ENCODE data around the gene CCDC149. TPM values are rescaled to one million over a fixed set of nuclear protein-coding genes. Genes with fewer than 3 reads are reported as not detected.

CCDC149 gene
- total and polyA plus RNA-seq, 9 of the 15 experiments (the other 6 are each of a cell fraction or from before 2014, with no cell fraction given), result 0.04 to 0.18 TPM; not detected in 7

DNA sequence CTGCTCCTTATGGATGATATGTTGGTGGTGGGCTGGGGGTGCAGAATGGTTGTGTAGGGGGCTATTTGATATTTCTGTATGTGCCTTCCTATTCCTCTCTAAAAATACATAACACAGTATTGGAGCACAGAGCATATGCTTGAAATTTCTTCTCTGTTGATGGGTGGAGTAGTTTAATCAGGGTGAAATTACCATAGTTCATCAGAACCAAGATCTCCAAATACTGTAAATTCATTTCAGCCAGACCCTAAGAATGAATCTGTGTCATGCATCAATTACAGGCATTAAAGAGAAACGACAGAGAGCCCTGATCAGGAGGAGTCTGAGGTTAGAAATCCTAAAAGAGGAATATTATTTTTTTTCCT is 25.1 kb upstream of the CCDC149 start:
- DNase-seq (ENCODE audit: extremely low read depth in 1 of 4, low spot score in 3 of 4), result no peak
- no peaks in the 10 kb centered on the region for H3K27me3 ChIP-seq (ENCODE audit: control insufficient read depth in 2 of 2, insufficient read depth in 2 of 2, low read length in 2 of 2)
- no peaks in the 10 kb centered on the region for H3K9me3 ChIP-seq (replicated peaks; ENCODE audit: control insufficient read depth, insufficient read depth, low read depth, low read length)
- CTCF ChIA-PET (ENCODE audit: low intra/inter-chr PET ratio), result no interaction called here
- TF ChIP-seq TRIM28 (IDR thresholded peaks at IDR 0.05) (no peak), HLTF (IDR thresholded peaks at IDR 0.05) (no peak)
- no peaks in the 10 kb centered on the region for H3K36me3 ChIP-seq (ENCODE audit: control insufficient read depth, insufficient read depth, low read length)
- POLR2A ChIA-PET, result no interaction called here
- H4K20me1 ChIP-seq (replicated peaks; ENCODE audit: control insufficient read depth, insufficient read depth, low read length), result no peaks in the 10 kb centered on the region
- in situ Hi-C loops (cut with MboI), result no loop called here
- 0% methylated on average over 1 of the region's 1 CpG for WGBS (ENCODE audit: insufficient coverage, low coverage, missing lambda C conversion rate)
- intact Hi-C loops (cut with micrococcal nuclease), result no loop called here
- no TSS peak for BruUV-seq (replicated peaks)
- no peak for FAIRE-seq
- ATAC-seq, result no peak
- no peaks in the 10 kb centered on the region for H3K9me1 ChIP-seq (ENCODE audit: control insufficient read depth, insufficient read depth, low read length)
- H3K79me2 ChIP-seq (ENCODE audit: control insufficient read depth, insufficient read depth, low read length), result no peaks in the 10 kb centered on the region
- no peak overlapping the region for H3K27ac ChIP-seq (ENCODE audit: extremely low read depth, low read depth, low read length)
- H3K4me1 ChIP-seq (replicated peaks in 1 of 2; ENCODE audit: control insufficient read depth in 2 of 2, insufficient read depth in 2 of 2, low read length in 2 of 2), result no peaks in the 10 kb centered on the region
- H3K4me2 ChIP-seq (ENCODE audit: insufficient read depth, low read length), result no peak overlapping the region
- no peak overlapping the region for H2AFZ ChIP-seq (ENCODE audit: low read depth, low read length)
- no peak overlapping the region for H3K9ac ChIP-seq (ENCODE audit: insufficient read depth in 1 of 2, low read depth in 2 of 2, low read length in 2 of 2)
- no peak overlapping the region for H3K4me3 ChIP-seq

- in situ Hi-C loops (cut with MboI), result no loop called here
- Histone ChIP-seq H4K20me1 (replicated peaks; ENCODE audit: control insufficient read depth, insufficient read depth, low read length) (no peaks in the 10 kb centered on the region), H2AFZ (ENCODE audit: low read depth, low read length) (no peak overlapping the region), H3K9ac (ENCODE audit: insufficient read depth in 1 of 2, low read depth in 2 of 2, low read length in 2 of 2) (no peak overlapping the region), H3K36me3 (ENCODE audit: control insufficient read depth, insufficient read depth, low read length) (no peaks in the 10 kb centered on the region), H3K4me2 (ENCODE audit: insufficient read depth, low read length) (no peak overlapping the region), H3K27ac (ENCODE audit: extremely low read depth, low read depth, low read length) (no peak overlapping the region), H3K79me2 (ENCODE audit: control insufficient read depth, insufficient read depth, low read length) (no peaks in the 10 kb centered on the region), H3K9me3 (replicated peaks; ENCODE audit: control insufficient read depth, insufficient read depth, low read depth, low read length) (no peaks in the 10 kb centered on the region), H3K4me1 (replicated peaks in 1 of 2; ENCODE audit: control insufficient read depth in 2 of 2, insufficient read depth in 2 of 2, low read length in 2 of 2) (no peaks in the 10 kb centered on the region), H3K4me3 (no peak overlapping the region), H3K9me1 (ENCODE audit: control insufficient read depth, insufficient read depth, low read length) (no peaks in the 10 kb centered on the region), H3K27me3 (ENCODE audit: control insufficient read depth in 2 of 2, insufficient read depth in 2 of 2, low read length in 2 of 2) (no peaks in the 10 kb centered on the region)
- CTCF ChIA-PET (ENCODE audit: low intra/inter-chr PET ratio), result no interaction called here
- ATAC-seq (no peak), DNase-seq (ENCODE audit: extremely low read depth in 1 of 4, low spot score in 3 of 4) (no peak), FAIRE-seq (no peak)
- no TSS peak for BruUV-seq (replicated peaks)
- 2% methylated on average over 5 of the region's 5 CpGs for WGBS (ENCODE audit: insufficient coverage, low coverage, missing lambda C conversion rate)
- TF ChIP-seq U2AF1 (optimal IDR thresholded peaks at IDR 0.05; ENCODE audit: low read depth, low read length), result no peak
- TF ChIP-seq, protein P1, sequence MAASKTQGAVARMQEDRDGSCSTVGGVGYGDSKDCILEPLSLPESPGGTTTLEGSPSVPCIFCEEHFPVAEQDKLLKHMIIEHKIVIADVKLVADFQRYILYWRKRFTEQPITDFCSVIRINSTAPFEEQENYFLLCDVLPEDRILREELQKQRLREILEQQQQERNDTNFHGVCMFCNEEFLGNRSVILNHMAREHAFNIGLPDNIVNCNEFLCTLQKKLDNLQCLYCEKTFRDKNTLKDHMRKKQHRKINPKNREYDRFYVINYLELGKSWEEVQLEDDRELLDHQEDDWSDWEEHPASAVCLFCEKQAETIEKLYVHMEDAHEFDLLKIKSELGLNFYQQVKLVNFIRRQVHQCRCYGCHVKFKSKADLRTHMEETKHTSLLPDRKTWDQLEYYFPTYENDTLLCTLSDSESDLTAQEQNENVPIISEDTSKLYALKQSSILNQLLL (CRISPR knock-in tag; IDR thresholded peaks at IDR 0.05; ENCODE audit: borderline replicate concordance), result no peak
- intact Hi-C loops (cut with micrococcal nuclease), result no loop called here
- POLR2A ChIA-PET, result interaction anchor here (0.7 kb wide), 1 partner anchor 824 kb away, joined by 3 read pairs; no protein-coding TSS in a partner anchor
These were observed 24.5 kb upstream of the CCDC149 start for GRCh38 chr4:24937176-24937916.
